ENCODE data around the gene RBPJ.

Gene RBPJ

DNA sequence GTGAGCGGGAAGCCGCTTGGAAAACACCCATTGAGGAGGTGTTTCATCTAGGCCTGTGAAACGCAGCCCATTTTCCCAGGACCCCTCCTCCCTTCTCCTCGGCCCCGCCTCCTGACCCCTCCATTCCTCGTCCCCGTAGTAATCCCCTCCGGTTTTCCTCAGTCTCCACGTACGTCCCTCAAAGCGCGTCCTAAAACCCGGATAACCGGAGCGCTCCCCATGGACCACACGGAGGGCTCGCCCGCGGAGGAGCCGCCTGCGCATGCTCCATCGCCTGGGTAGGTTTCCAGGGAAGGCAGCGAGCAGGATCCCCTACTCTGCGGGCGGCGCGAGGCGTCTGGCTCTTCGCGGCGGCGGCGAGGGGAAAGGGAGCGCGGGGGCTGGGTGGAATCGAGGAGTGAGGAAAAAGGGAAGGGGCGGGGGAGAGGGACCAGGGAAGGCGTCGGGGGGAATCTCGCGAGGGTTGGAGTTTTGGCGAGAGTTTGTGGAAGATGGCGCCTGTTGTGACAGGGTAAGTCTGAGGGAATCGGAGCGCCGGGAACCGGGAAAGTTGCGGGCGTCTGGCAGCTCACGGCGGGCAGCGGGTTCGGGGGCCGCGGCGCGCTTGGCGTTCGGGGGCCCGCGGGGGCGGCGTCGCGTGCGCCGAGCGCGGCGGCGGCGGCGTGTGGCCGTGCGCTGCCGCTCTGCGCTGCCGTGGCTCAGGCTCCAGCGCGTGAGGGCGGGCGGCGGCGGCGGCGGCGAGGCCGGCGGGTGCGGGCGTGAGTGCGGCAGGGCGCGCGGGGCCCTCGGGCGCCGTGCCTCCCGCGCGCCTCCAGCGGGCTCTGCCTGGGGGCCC lies at the start of gene RBPJ:
TSS of gene RBPJ (plus strand) at position 477 of the 835 bp plus-strand sequence. CDS start at position 492, 15 bp downstream.
- Mint-ChIP-seq H3K27me3 (ENCODE audit: low read depth) (no peaks in the 10 kb centered on the region), H3K27ac (peak within 1 kb of the TSS; percentile 100), H3K36me3 (ENCODE audit: low read depth) (peaks cover 19% of the 10 kb centered on the region), H3K4me1 (ENCODE audit: low read depth) (peaks cover 45% of the 10 kb centered on the region), H3K9me3 (peaks cover 15% of the 10 kb centered on the region), H3K4me3 (peak within 1 kb of the TSS; percentile 100)

DNA sequence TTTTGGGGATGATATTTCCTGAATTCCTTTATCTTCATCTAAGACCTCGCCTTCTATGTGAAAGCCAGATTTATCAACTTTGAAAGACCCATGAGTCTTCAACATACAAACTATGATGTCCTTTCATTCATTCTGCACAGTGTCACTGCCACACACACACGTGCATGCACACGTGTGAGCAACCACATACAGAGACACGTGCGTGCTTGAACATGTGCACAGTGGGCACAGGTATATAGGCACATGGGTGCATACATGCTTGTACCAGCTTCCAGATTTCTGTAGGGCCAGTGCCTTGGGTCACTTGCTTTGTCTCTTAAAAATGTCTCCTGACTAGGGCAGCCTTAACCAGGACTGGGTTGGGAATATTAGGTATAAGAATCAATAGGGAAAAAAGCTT lies 49.1 kb upstream of the RBPJ start:
- Mint-ChIP-seq H3K4me3 (no peak overlapping the region), H3K4me1 (ENCODE audit: low read depth) (peaks cover 35% of the 10 kb centered on the region), H3K27ac (no peak overlapping the region), H3K9me3 (no peaks in the 10 kb centered on the region), H3K27me3 (ENCODE audit: low read depth) (no peaks in the 10 kb centered on the region), H3K36me3 (ENCODE audit: low read depth) (no peaks in the 10 kb centered on the region)

DNA sequence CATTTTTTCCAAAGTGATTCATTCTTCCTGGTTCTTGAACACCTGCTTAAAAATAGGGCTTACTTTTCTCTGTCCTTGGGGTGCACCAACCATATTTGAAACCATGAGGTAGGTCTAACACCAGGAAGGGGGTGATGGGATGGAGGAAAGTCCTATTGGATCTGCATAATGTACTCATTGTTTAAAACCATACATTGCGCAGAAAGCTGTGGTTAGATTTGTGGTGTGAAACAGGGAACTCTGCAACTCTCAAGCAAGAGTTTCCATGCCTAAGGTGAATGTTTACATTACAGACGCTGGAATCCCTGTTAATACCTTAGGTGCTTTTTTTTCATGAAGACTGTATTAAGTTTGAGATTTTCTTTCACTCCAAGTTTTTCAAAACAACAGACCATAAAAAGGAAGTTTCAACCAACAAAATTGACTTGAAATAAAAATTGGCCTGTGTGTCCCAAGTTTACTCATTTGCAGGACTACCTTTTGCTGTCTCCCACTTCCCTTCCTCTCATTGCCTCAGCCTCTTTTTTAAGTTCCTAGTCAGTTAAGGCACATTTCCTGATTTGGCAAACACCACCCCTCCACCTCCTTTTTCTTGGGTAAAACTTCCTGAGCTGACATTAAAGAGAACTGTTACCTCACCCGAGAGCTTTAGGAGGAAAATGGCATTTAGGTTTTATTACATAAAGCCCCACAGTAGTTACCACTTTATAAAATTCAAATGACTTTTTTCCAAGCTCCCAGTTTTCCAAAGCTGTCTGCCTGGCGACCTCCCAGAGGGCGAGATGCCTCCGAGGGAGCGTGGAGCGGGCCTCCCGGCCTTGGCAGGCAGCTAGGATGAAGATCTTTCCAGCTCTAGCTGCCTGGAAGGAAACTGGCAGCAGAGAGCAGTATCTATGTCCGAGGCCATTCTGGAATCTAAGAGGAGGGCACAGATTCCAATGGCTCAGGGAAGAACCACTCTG lies 47.9 kb upstream of the RBPJ start:
- Mint-ChIP-seq H3K27ac (peak overlapping the region; percentile 8), H3K36me3 (ENCODE audit: low read depth) (peaks cover 1% of the 10 kb centered on the region), H3K4me1 (ENCODE audit: low read depth) (peaks cover 33% of the 10 kb centered on the region), H3K27me3 (ENCODE audit: low read depth) (no peaks in the 10 kb centered on the region), H3K4me3 (no peak overlapping the region), H3K9me3 (no peaks in the 10 kb centered on the region)

DNA sequence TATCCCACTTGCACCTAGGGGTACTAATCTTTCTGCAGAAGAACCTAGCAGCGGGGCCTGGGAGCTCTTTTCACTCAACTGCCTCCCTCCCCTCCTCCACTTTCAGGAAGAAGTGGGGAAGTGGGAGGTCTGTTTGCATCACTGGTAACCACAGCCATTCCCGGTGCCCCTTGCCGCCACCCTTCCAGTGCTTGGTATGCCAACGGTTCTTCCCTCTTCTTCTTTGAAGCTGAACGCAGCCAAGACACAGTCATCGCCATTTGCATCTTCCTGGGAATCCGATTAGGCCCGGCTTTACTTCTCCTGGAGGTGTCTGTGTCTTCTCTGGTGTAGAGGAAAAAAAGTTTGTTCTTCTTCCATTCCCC lies 47.2 kb upstream of the RBPJ start:
- H3K4me3 Mint-ChIP-seq, result no peak overlapping the region
- peak overlapping the region; percentile 2 for H3K27ac Mint-ChIP-seq
- H3K27me3 Mint-ChIP-seq (ENCODE audit: low read depth), result no peaks in the 10 kb centered on the region
- H3K4me1 Mint-ChIP-seq (ENCODE audit: low read depth), result peaks cover 27% of the 10 kb centered on the region
- no peaks in the 10 kb centered on the region for H3K9me3 Mint-ChIP-seq
- H3K36me3 Mint-ChIP-seq (ENCODE audit: low read depth), result peaks cover 1% of the 10 kb centered on the region

DNA sequence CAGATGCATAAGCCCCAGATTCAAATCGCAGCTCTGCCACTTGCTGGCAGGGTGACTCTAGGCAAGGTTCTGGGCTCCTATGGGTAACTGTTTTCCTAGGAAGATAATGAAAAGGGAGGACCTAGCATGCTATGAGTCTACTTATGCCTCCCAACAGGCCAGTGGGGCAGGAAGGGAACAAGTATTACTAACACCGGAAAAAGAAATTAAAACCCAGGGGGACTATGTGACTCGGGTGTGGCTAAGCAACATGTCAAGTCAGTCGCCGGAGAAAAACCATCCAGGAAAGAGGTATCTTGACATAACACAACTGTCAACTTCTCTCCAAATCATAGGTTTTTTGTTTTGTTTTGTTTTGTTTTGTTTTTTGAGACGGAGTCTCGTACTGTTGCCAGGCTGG lies 45.5 kb upstream of the RBPJ start:
- Mint-ChIP-seq H3K36me3 (ENCODE audit: low read depth) (peaks cover 1% of the 10 kb centered on the region), H3K27me3 (ENCODE audit: low read depth) (no peaks in the 10 kb centered on the region), H3K4me3 (no peak overlapping the region), H3K27ac (no peak overlapping the region), H3K9me3 (no peaks in the 10 kb centered on the region), H3K4me1 (ENCODE audit: low read depth) (peaks cover 24% of the 10 kb centered on the region)

DNA sequence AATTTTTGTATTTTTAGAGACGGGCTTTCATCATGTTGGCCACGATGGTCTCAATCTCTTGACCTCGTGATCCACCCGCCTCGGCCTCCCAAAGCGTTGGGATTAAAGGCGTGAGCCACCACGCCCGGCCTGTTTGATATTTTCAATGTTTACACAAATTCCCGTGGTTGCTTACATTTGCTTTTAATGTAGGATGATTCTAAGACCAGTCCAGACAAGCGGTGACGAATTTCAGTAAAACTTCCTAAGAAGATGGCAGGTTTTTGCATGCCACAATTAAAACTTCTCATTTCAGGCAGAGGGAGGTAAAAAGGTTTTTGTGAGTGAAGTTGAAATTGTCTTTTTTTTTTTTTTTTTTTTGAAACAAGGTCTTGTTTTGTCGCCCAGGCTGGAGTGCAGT lies 41.4 kb upstream of the RBPJ start:
- Mint-ChIP-seq H3K4me3 (no peak overlapping the region), H3K27me3 (ENCODE audit: low read depth) (no peaks in the 10 kb centered on the region), H3K36me3 (ENCODE audit: low read depth) (peaks cover 1% of the 10 kb centered on the region), H3K4me1 (ENCODE audit: low read depth) (peaks cover 4% of the 10 kb centered on the region), H3K27ac (no peak overlapping the region), H3K9me3 (no peaks in the 10 kb centered on the region)

DNA sequence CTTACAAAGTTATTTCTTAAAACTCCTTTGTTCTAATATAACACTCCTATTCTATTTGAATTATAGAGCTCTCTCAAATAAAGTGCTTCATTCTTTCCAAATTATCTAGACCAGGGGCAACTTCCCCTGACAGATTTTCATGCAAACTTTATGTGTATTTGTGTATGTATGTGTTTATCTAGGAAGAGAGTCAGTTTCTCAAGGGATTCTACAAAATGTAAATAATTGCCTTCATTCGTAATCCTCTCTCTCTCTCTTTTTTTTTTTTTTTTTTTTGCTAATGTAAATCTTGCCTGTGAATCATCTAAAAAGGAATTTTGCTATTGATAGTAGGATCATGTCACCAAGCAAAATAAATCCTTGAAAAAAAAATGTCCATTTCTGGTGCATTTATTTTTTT lies 38.9 kb upstream of the RBPJ start:
- H3K4me1 Mint-ChIP-seq (ENCODE audit: low read depth), result no peaks in the 10 kb centered on the region
- peaks cover 1% of the 10 kb centered on the region for H3K36me3 Mint-ChIP-seq (ENCODE audit: low read depth)
- no peaks in the 10 kb centered on the region for H3K27me3 Mint-ChIP-seq (ENCODE audit: low read depth)
- H3K9me3 Mint-ChIP-seq, result no peaks in the 10 kb centered on the region
- no peak overlapping the region for H3K4me3 Mint-ChIP-seq
- no peak overlapping the region for H3K27ac Mint-ChIP-seq

DNA sequence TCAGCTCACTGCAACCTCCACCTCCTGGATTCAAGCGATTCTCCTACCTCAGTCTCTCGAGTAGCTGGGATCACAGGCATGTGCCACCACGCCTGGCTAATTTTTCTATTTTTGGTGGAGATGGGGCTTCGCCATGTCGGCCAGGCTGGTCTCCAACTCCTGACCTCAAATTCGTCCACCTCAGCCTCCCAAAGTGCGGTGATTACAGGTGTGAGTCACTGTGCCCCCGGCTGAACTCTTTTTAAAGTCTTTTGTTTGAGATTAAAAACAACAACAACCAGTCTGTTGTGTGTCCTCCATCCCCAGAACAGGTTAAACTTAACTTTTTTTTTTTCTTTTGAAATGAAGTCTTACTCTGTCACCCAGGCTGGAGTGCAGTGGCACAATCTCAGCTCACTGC lies 36.3 kb upstream of the RBPJ start:
- Mint-ChIP-seq H3K27ac (no peak overlapping the region), H3K4me1 (ENCODE audit: low read depth) (peaks cover 14% of the 10 kb centered on the region), H3K36me3 (ENCODE audit: low read depth) (no peaks in the 10 kb centered on the region), H3K9me3 (no peaks in the 10 kb centered on the region), H3K4me3 (no peak overlapping the region), H3K27me3 (ENCODE audit: low read depth) (no peaks in the 10 kb centered on the region)

DNA sequence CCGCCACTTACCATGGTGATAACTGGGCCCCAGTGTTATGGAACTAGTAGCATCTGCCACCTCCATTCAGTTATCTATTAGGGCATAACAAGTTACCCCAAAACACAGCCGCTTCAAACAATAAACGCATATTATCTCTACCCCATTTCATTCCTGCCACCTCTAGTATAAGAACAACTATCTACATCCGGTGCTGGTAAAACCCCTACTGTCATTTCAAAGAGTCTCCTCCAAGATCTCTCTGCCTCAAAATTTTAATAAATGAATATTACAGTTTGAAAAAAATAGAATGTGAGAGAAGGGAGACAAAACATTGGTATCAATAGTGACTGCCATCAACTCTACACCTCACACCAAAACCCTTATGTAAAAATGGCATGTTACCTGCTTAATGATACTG lies 35.5 kb upstream of the RBPJ start:
- H3K27ac Mint-ChIP-seq, result no peak overlapping the region

DNA sequence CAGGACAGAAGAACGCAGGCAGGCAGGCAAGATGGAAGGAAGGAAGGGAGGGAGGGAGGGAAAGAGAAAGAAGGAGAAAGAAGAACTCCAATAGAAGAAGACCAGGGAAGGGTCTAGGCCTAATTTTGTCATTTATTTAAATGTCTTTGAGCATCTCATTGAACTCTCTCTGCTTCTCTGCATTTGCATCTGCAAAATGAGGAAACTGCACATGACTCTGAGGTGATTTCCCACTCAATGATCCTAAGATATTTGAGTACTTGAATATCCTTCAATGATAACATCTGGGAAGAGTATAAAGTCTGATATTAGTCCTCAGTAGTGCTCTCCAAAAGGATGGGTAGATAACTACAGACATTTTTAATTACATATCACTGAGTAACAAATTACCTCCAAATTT lies 33.1 kb upstream of the RBPJ start:
- H3K27ac Mint-ChIP-seq, result peak overlapping the region; percentile 43
- H3K9me3 Mint-ChIP-seq, result no peaks in the 10 kb centered on the region
- H3K27me3 Mint-ChIP-seq (ENCODE audit: low read depth), result no peaks in the 10 kb centered on the region
- H3K4me1 Mint-ChIP-seq (ENCODE audit: low read depth), result peaks cover 18% of the 10 kb centered on the region
- no peaks in the 10 kb centered on the region for H3K36me3 Mint-ChIP-seq (ENCODE audit: low read depth)
- H3K4me3 Mint-ChIP-seq, result no peak overlapping the region

More for the DNA sequence above, 35.5 kb upstream of the RBPJ start:
- Mint-ChIP-seq H3K27me3 (ENCODE audit: low read depth) (no peaks in the 10 kb centered on the region), H3K36me3 (ENCODE audit: low read depth) (no peaks in the 10 kb centered on the region), H3K4me1 (ENCODE audit: low read depth) (peaks cover 15% of the 10 kb centered on the region), H3K9me3 (no peaks in the 10 kb centered on the region), H3K4me3 (no peak overlapping the region)

DNA sequence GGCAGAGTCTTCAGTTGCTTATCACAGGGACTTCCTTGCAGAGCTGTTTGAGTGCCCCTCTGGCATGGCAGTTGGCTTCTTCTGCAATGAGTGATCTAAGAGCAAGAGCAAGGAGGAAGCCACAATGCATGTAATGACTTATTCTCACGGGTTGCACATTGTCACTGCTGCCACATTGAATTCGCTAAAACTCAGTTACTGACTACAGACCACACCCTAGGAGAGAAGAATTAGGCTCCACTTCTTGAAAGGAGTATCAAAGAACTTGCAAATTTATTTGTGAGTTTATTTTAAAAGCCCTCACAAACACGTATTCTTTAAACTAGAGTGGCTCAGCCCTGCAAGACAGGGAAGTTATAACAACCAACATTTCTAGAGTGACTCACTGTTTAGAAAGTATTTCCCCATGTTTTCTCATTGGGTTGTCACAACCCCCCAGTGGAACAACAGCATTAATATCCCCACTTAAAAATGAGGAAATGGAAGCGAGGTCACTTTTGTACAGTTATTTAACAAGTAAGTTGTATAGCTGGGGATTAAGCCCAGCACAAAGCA lies 32.4 kb upstream of the RBPJ start:
- Mint-ChIP-seq H3K27ac (peak overlapping the region; percentile 37), H3K4me3 (no peak overlapping the region)

DNA sequence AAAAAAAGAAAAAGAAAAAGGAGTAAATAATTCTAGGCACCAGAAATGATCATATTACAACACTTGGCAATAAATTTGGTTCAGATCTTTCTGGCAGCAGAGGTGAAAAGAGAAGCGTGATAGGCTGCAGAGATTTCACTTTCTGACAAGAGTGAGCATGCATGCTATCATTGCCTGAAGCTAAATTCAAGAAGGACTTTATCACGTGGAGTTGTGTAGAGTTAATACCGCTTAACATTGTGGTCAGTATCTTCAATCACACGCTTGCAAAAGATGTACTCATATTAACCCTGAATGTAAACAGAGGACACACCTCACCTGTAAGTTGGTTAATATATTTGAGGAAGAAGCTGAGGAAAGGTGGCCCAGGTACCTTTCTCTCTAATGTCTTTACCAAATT lies 31.4 kb upstream of the RBPJ start:
- H3K4me1 Mint-ChIP-seq (ENCODE audit: low read depth), result peaks cover 18% of the 10 kb centered on the region
- H3K9me3 Mint-ChIP-seq, result no peaks in the 10 kb centered on the region
- H3K4me3 Mint-ChIP-seq, result no peak overlapping the region
- H3K27ac Mint-ChIP-seq, result no peak overlapping the region
- peaks cover 1% of the 10 kb centered on the region for H3K36me3 Mint-ChIP-seq (ENCODE audit: low read depth)
- no peaks in the 10 kb centered on the region for H3K27me3 Mint-ChIP-seq (ENCODE audit: low read depth)

More for the DNA sequence above, 32.4 kb upstream of the RBPJ start:
- Mint-ChIP-seq H3K9me3 (no peaks in the 10 kb centered on the region), H3K4me1 (ENCODE audit: low read depth) (peaks cover 18% of the 10 kb centered on the region), H3K36me3 (ENCODE audit: low read depth) (no peaks in the 10 kb centered on the region), H3K27me3 (ENCODE audit: low read depth) (no peaks in the 10 kb centered on the region)

DNA sequence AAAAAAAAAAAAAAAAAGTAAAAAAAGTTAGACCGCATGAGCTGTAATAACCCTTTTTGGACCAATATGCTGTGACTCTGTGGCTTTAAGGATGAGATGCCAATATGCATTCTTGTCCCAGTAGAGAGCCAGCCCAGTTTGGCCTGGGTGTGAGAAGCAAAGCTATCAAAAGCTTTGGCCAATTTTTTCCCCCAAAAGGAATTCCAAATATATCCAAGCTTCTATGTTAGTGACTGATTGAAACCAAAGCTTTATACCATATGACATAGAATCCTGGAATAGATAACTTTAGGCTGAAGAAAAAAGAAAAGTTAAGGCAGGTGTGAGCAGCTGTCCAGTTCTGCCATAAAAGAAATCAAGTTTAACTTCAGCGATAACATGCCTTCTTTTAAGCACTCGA lies 30.5 kb upstream of the RBPJ start:
- H3K27ac Mint-ChIP-seq, result no peak overlapping the region
- H3K9me3 Mint-ChIP-seq, result peaks cover 5% of the 10 kb centered on the region
- H3K4me1 Mint-ChIP-seq (ENCODE audit: low read depth), result peaks cover 18% of the 10 kb centered on the region
- H3K36me3 Mint-ChIP-seq (ENCODE audit: low read depth), result peaks cover 6% of the 10 kb centered on the region
- H3K4me3 Mint-ChIP-seq, result no peak overlapping the region
- no peaks in the 10 kb centered on the region for H3K27me3 Mint-ChIP-seq (ENCODE audit: low read depth)

DNA sequence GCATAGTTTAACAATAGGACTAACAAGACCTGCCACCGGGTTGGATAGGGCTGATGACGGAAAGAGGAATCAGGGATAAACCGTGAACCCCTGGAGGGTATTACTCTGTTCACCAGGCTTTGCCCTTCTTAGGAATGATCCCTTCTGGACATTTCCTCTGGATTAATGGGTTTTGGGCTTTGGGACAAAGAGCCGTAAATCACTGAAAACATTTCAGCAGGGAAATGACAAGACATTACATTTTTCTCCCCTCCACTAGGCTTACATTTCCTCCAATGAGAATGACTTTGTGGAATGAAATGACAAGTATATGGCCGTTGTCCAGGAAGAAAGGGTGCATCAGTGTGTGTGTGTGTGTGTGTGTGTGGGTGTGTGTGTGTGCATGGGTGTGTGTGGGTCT lies 25.9 kb upstream of the RBPJ start:
- Mint-ChIP-seq H3K4me3 (no peak overlapping the region), H3K27me3 (ENCODE audit: low read depth) (no peaks in the 10 kb centered on the region), H3K9me3 (peaks cover 6% of the 10 kb centered on the region), H3K4me1 (ENCODE audit: low read depth) (peaks cover 18% of the 10 kb centered on the region), H3K27ac (no peak overlapping the region), H3K36me3 (ENCODE audit: low read depth) (peaks cover 6% of the 10 kb centered on the region)

Measured in T-helper 1 cell treated with Interleukin-12 subunit alpha and Interleukin-12 subunit beta and Interleukin-4 antibody, amounts not matched to agents 30 μg/mL and 1 μg/mL, for 36 hours (primary cell).